ENCODE results near the gene UMPS.

DNA sequence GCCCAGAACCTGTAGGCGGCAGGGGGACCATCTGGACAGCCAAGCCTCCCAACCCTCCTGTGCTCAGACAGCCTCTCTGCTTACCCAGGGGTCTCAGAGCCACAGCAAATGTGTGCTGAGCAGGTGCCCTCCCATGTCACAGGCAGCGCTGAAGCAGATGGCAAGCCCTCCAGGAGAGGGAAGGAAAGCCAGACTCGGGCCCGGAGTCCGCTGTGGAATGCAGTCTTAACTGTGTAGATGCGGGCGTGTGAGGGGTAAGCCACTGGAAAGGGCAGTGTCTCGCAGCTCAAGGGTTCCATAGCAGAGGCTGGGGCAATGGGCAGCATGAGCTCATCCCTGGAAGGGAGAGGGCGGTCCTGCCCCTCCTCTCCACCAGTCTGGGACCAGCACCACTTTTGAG is 45.6 kb downstream of the UMPS start:
- no peak for TF ChIP-seq EP300 (IDR thresholded peaks at IDR 0.05)
- no peak for TF ChIP-seq POLR2A (IDR thresholded peaks at IDR 0.05)
- TF ChIP-seq, protein P1, sequence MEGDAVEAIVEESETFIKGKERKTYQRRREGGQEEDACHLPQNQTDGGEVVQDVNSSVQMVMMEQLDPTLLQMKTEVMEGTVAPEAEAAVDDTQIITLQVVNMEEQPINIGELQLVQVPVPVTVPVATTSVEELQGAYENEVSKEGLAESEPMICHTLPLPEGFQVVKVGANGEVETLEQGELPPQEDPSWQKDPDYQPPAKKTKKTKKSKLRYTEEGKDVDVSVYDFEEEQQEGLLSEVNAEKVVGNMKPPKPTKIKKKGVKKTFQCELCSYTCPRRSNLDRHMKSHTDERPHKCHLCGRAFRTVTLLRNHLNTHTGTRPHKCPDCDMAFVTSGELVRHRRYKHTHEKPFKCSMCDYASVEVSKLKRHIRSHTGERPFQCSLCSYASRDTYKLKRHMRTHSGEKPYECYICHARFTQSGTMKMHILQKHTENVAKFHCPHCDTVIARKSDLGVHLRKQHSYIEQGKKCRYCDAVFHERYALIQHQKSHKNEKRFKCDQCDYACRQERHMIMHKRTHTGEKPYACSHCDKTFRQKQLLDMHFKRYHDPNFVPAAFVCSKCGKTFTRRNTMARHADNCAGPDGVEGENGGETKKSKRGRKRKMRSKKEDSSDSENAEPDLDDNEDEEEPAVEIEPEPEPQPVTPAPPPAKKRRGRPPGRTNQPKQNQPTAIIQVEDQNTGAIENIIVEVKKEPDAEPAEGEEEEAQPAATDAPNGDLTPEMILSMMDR (IDR thresholded peaks at IDR 0.05): no peak
- TF ChIP-seq POLR2AphosphoS5 (IDR thresholded peaks at IDR 0.05): no peak
